SK-N-MC (cell line): ENCODE data around the gene LIFR.
"Not testable (repeated sequence)": the region's sequence is repeated elsewhere in the genome, so short reads cannot be mapped to it uniquely, and the experiment has no call there.

Experiments used
- EZH2 ChIP-seq: fragments of 200-600 bp; sonication (generic); IDR thresholded peaks from one replicate; pipeline ENCODE4 v1.6.1; 2017; ENCODE audit warnings: antibody characterized with exemption
- POLR2AphosphoS5 ChIP-seq: IDR thresholded peaks from 2 replicates; pipeline ENCODE4 v1.6.1; 2012; ENCODE audit warnings: mild to moderate bottlenecking, low read depth, low read length, borderline replicate concordance

DNA sequence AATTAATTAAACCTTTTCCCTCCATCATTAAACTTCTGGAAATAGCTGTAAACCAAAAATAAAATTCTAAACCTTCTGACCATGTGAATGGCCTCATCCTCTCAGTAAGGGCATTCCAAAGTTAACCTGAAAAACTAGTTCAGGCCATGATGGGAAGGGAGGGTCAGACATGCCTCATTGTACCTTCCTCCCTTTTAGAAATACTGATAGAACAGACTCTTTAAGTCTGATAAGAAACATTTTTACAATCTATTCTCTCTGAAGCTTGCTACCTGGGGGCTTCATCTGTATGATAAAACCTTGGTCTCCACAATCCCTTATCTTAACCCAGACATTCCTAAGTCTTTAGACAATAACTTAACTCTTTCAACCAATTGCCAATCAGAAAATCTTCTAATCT, 43.3 kb upstream of the LIFR start:
- TF ChIP-seq POLR2AphosphoS5, EZH2: not testable (repeated sequence)
